ENCODE data around the gene TNFSF12. TPM values are rescaled to one million over a fixed set of nuclear protein-coding genes. Genes with fewer than 3 reads are reported as not detected.

TNFSF12 gene
- total and polyA plus RNA-seq, 2 donors from 2014 or later = 48.0 to 61.8 TPM

GRCh38 chr17:7555320-7555948, 6.6 kb downstream of the TNFSF12 start:
- TF ChIP-seq, protein P1, sequence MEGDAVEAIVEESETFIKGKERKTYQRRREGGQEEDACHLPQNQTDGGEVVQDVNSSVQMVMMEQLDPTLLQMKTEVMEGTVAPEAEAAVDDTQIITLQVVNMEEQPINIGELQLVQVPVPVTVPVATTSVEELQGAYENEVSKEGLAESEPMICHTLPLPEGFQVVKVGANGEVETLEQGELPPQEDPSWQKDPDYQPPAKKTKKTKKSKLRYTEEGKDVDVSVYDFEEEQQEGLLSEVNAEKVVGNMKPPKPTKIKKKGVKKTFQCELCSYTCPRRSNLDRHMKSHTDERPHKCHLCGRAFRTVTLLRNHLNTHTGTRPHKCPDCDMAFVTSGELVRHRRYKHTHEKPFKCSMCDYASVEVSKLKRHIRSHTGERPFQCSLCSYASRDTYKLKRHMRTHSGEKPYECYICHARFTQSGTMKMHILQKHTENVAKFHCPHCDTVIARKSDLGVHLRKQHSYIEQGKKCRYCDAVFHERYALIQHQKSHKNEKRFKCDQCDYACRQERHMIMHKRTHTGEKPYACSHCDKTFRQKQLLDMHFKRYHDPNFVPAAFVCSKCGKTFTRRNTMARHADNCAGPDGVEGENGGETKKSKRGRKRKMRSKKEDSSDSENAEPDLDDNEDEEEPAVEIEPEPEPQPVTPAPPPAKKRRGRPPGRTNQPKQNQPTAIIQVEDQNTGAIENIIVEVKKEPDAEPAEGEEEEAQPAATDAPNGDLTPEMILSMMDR (IDR thresholded peaks at IDR 0.05; ENCODE audit: borderline replicate concordance, extremely low read depth, insufficient read depth) = no peak
- no peak overlapping the region for H3K27ac ChIP-seq (ENCODE audit: low read depth in 2 of 2, low read length in 2 of 2)
- H3K27me3 ChIP-seq (ENCODE audit: control insufficient read depth, insufficient read depth, low read length) = no peaks in the 10 kb centered on the region
- peaks cover under 1 to 36% (median 30%) of the 10 kb centered on the region in 3 donors for H3K4me1 ChIP-seq (ENCODE audit: control insufficient read depth in 2 of 3, insufficient read depth in 2 of 3, low read depth in 1 of 3, low read length in 3 of 3)
- no peak overlapping the region for H3K4me3 ChIP-seq (ENCODE audit: low read length in 3 of 3)
- H3K36me3 ChIP-seq (ENCODE audit: control insufficient read depth in 2 of 3, insufficient read depth in 3 of 3, low read length in 3 of 3) = no peaks in the 10 kb centered on the region
- H3K9ac ChIP-seq (ENCODE audit: low read length in 3 of 3) = no peak overlapping the region
- intact Hi-C loops (cut with DNase I) = no loop called here
- DNase-seq (no peak), FAIRE-seq (no peak)
- H3K9me3 ChIP-seq (ENCODE audit: control insufficient read depth in 2 of 3, insufficient read depth in 1 of 3, low read length in 3 of 3) = no peaks in the 10 kb centered on the region

- FAIRE-seq = no peak
- DNase-seq = no peak
- H3K4me3 ChIP-seq (ENCODE audit: low read length in 3 of 3) = no peak overlapping the region
- no peak overlapping the region for H3K9ac ChIP-seq (ENCODE audit: low read length in 3 of 3)
- H3K36me3 ChIP-seq (ENCODE audit: control insufficient read depth in 2 of 3, insufficient read depth in 3 of 3, low read length in 3 of 3) = no peaks in the 10 kb centered on the region
- no peaks in the 10 kb centered on the region for H3K9me3 ChIP-seq (ENCODE audit: control insufficient read depth in 2 of 3, insufficient read depth in 1 of 3, low read length in 3 of 3)
- H3K4me1 ChIP-seq (ENCODE audit: control insufficient read depth in 2 of 3, insufficient read depth in 2 of 3, low read depth in 1 of 3, low read length in 3 of 3) = peaks cover 3 to 38% (median 27%) of the 10 kb centered on the region in 3 donors
- peak overlapping the region; percentile 99 to 100 for H3K27ac ChIP-seq (ENCODE audit: low read depth in 2 of 2, low read length in 2 of 2)
- TF ChIP-seq, protein P1 (IDR thresholded peaks at IDR 0.05; ENCODE audit: borderline replicate concordance, extremely low read depth, insufficient read depth) = no peak
- intact Hi-C loops (cut with DNase I) = no loop called here
- no peaks in the 10 kb centered on the region for H3K27me3 ChIP-seq (ENCODE audit: control insufficient read depth, insufficient read depth, low read length)
Observed at GRCh38 chr17:7556627-7557026, 7.8 kb downstream of the TNFSF12 start.

- DNase-seq (peak in 2 of 5 donors; percentile 61 to 81), FAIRE-seq (no peak)
- Histone ChIP-seq H3K4me3 (ENCODE audit: low read length in 3 of 3) (no peak overlapping the region), H3K36me3 (ENCODE audit: control insufficient read depth in 2 of 3, insufficient read depth in 3 of 3, low read length in 3 of 3) (no peaks in the 10 kb centered on the region), H3K9me3 (ENCODE audit: control insufficient read depth in 2 of 3, insufficient read depth in 1 of 3, low read length in 3 of 3) (no peaks in the 10 kb centered on the region), H3K27me3 (ENCODE audit: control insufficient read depth, insufficient read depth, low read length) (no peaks in the 10 kb centered on the region), H3K9ac (ENCODE audit: low read length in 3 of 3) (peak overlapping the region in 2 of 3 donors; percentile 44 to 92), H3K4me1 (ENCODE audit: control insufficient read depth in 2 of 3, insufficient read depth in 2 of 3, low read depth in 1 of 3, low read length in 3 of 3) (peaks cover 3 to 38% (median 27%) of the 10 kb centered on the region in 3 donors), H3K27ac (ENCODE audit: low read depth in 2 of 2, low read length in 2 of 2) (peak overlapping the region; percentile 99 to 100)
- TF ChIP-seq, protein P1 (IDR thresholded peaks at IDR 0.05; ENCODE audit: borderline replicate concordance, extremely low read depth, insufficient read depth) = no peak
- intact Hi-C loops (cut with DNase I) = no loop called here
Observed at GRCh38 chr17:7557147-7557764, 8.4 kb downstream of the TNFSF12 start.
